Activated CD4-positive, CD25-positive, alpha-beta regulatory T cell treated with anti-CD3 and anti-CD28 coated beads, Interleukin-2, amount 50 U/mL, for 16 hours (primary cell): ENCODE data around the gene CACNG1.
"Not testable (repeated sequence)": the region's sequence is repeated elsewhere in the genome, so short reads cannot be mapped to it uniquely, and the experiment has no call there.

ENCODE experiments used
- DNase-seq: peaks from one replicate; pipeline ENCODE4 v3.0.0-alpha.2; 2020; ENCODE audit warnings: low read depth, low spot score

The CACNG1 gene

GRCh38 chr17:67025216-67025792 lies 19.1 kb upstream of the CACNG1 start:
- DNase-seq, result no peak

GRCh38 chr17:67026341-67026740 lies 18.0 kb upstream of the CACNG1 start:
- DNase-seq, result no peak

- no peak for DNase-seq
Measured at GRCh38 chr17:67027031-67027628, 17.2 kb upstream of the CACNG1 start.

- DNase-seq, result no peak
Measured at GRCh38 chr17:67030641-67031040, 13.7 kb upstream of the CACNG1 start.

GRCh38 chr17:67032382-67032781 lies 12.0 kb upstream of the CACNG1 start:
- no peak for DNase-seq

- no peak for DNase-seq
Measured at GRCh38 chr17:67032985-67033384, 11.4 kb upstream of the CACNG1 start.

GRCh38 chr17:67033613-67034012 lies 10.7 kb upstream of the CACNG1 start:
- no peak for DNase-seq

- DNase-seq, result no peak
Measured at GRCh38 chr17:67035131-67036083, 8.9 kb upstream of the CACNG1 start.

- no peak for DNase-seq
Measured at GRCh38 chr17:67038861-67039365, 5.4 kb upstream of the CACNG1 start.

- no peak for DNase-seq
Measured at GRCh38 chr17:67040652-67041051, 3.7 kb upstream of the CACNG1 start.

- DNase-seq, result not testable (repeated sequence)
Measured at GRCh38 chr17:67041119-67041518, 3.2 kb upstream of the CACNG1 start.

- no peak for DNase-seq
Measured at GRCh38 chr17:67041531-67041930, 2.8 kb upstream of the CACNG1 start.

- DNase-seq, result no peak
Measured at GRCh38 chr17:67041941-67042899, 2.1 kb upstream of the CACNG1 start.

- no peak for DNase-seq
Measured at GRCh38 chr17:67043283-67043682, 1.1 kb upstream of the CACNG1 start.

- no peak for DNase-seq
Measured at GRCh38 chr17:67044940-67045339, 586 bp downstream of the CACNG1 start.

GRCh38 chr17:67046398-67046797 lies 2.0 kb downstream of the CACNG1 start:
- DNase-seq, result no peak

- DNase-seq, result no peak
Measured at GRCh38 chr17:67047382-67047781, 3.0 kb downstream of the CACNG1 start.

- DNase-seq, result no peak
Measured at GRCh38 chr17:67049025-67049739, 4.8 kb downstream of the CACNG1 start.

GRCh38 chr17:67050066-67050465 lies 5.7 kb downstream of the CACNG1 start:
- no peak for DNase-seq

- DNase-seq, result no peak
Measured at GRCh38 chr17:67050471-67051154, 6.3 kb downstream of the CACNG1 start.
